Vagina (tissue), 2 donors: Measurements from ENCODE around the gene INPP5F. TPM values are rescaled to one million over a fixed set of nuclear protein-coding genes. Genes with fewer than 3 reads are reported as not detected.
A peak's percentile ranks its signal among the peaks of the same experiment; 100 is the strongest.

ENCODE experiments used
- DNase-seq, 2 donors: peaks; one replicate each; pipeline ENCODE4 v3.0.0-alpha.2; 2017; ENCODE audit errors: extremely low spot score in 2 of 2
- H3K27ac ChIP-seq: fragments of 200-600 bp; sonication (generic); one replicate; pipeline ENCODE4 v1.5.1; 2019
- H3K27me3 ChIP-seq: fragments of 200-600 bp; sonication (generic); one replicate; pipeline ENCODE4 v1.5.1; 2019
- H3K36me3 ChIP-seq, 2 donors: fragments of 200-600 bp; sonication (generic); one replicate each; pipeline ENCODE4 v1.5.1; 2017 to 2019
- H3K4me1 ChIP-seq: fragments of 200-600 bp; sonication (generic); one replicate; pipeline ENCODE4 v1.5.1; 2019
- H3K4me3 ChIP-seq, 2 donors: fragments of 200-600 bp; sonication (generic); 1 replicate in 1 of 2; 2 replicates in 1 of 2; pipeline ENCODE4 v1.5.1; 2016 to 2019
- H3K9me3 ChIP-seq: fragments of 200-600 bp; sonication (generic); one replicate; pipeline ENCODE4 v1.5.1; 2019
- CTCF ChIP-seq, 3 experiments: fragments of 450-650 bp in 2 of 3; fragments of 200-600 bp in 1 of 3; sonication (generic) in 1 of 3; IDR thresholded peaks; one replicate each; pipeline ENCODE4 v1.5.1; 2017 to 2019; ENCODE audit warnings: antibody characterized with exemption in 3 of 3, mild to moderate bottlenecking in 2 of 3, moderate library complexity in 2 of 3
- POLR2A ChIP-seq, 2 donors: fragments of 450-650 bp; IDR thresholded peaks; one replicate each; pipeline ENCODE4 v1.6.1; 2017; ENCODE audit warnings: antibody characterized with exemption in 2 of 2, mild to moderate bottlenecking in 2 of 2, moderate library complexity in 2 of 2
- POLR2AphosphoS5 ChIP-seq, 2 donors: sonication (generic); formaldehyde crosslinking; IDR thresholded peaks; one replicate each; pipeline ENCODE4 v1.9.0; 2017; ENCODE audit warnings: antibody characterized with exemption in 2 of 2, mild to moderate bottlenecking in 2 of 2, low read depth in 1 of 2; ENCODE audit not compliant: insufficient read depth in 1 of 2
- intact Hi-C: fragments of 100-400 bp; cut with DNase I; formaldehyde crosslinking; loops from one replicate; pipeline ENCODE4 v1.15.1; 2023
- total RNA-seq: library from RNA; depleted of rRNA; stranded (reverse); fragments of >200 nt; gene quantifications from one replicate; pipeline ENCODE4 v1.2.3, GENCODE V29; 2016

INPP5F gene
- total RNA-seq, 1 donor from 2014 or later, result 18.4 TPM

GRCh38 chr10:119852822-119853221 is 127.0 kb downstream of the INPP5F start:
- no peaks in the 10 kb centered on the region for H3K4me1 ChIP-seq
- H3K27me3 ChIP-seq, result no peaks in the 10 kb centered on the region
- TF ChIP-seq CTCF (IDR thresholded peaks at IDR 0.05) (no peak), POLR2A (IDR thresholded peaks at IDR 0.05) (no peak), POLR2AphosphoS5 (IDR thresholded peaks at IDR 0.05; ENCODE audit: insufficient read depth in 1 of 2, low read depth in 1 of 2) (no peak)
- no peak for DNase-seq
- no peaks in the 10 kb centered on the region for H3K9me3 ChIP-seq
- intact Hi-C loops, result loop anchor here (10.0 kb wide), 1 partner anchor 98 kb away; no protein-coding TSS in a partner anchor
- H3K36me3 ChIP-seq, result peaks cover 0 to 61% of the 10 kb centered on the region in 2 donors
- H3K4me3 ChIP-seq, result no peak overlapping the region
- H3K27ac ChIP-seq, result no peak overlapping the region

- DNase-seq, result no peak
- no peak overlapping the region for H3K4me3 ChIP-seq
- H3K9me3 ChIP-seq, result no peaks in the 10 kb centered on the region
- H3K4me1 ChIP-seq, result no peaks in the 10 kb centered on the region
- no peak overlapping the region for H3K27ac ChIP-seq
- intact Hi-C loops, result loop anchor here (10.0 kb wide), 1 partner anchor 99 kb away; no protein-coding TSS in a partner anchor
- H3K27me3 ChIP-seq, result no peaks in the 10 kb centered on the region
- peaks cover 0 to 58% of the 10 kb centered on the region in 2 donors for H3K36me3 ChIP-seq
- TF ChIP-seq POLR2AphosphoS5 (IDR thresholded peaks at IDR 0.05; ENCODE audit: insufficient read depth in 1 of 2, low read depth in 1 of 2) (no peak), CTCF (IDR thresholded peaks at IDR 0.05) (no peak), POLR2A (IDR thresholded peaks at IDR 0.05) (no peak)
These were observed 127.7 kb downstream of the INPP5F start for GRCh38 chr10:119853574-119853973.

GRCh38 chr10:119858063-119858462 is 132.2 kb downstream of the INPP5F start:
- Histone ChIP-seq H3K4me3 (no peak overlapping the region), H3K9me3 (no peaks in the 10 kb centered on the region), H3K27ac (no peak overlapping the region), H3K4me1 (peaks cover 19% of the 10 kb centered on the region), H3K36me3 (peaks cover 0 to 33% of the 10 kb centered on the region in 2 donors), H3K27me3 (no peaks in the 10 kb centered on the region)
- DNase-seq, result no peak
- intact Hi-C loops, result loop anchor here (10.0 kb wide), 1 partner anchor 103 kb away; no protein-coding TSS in a partner anchor
- no peak for TF ChIP-seq POLR2AphosphoS5 (IDR thresholded peaks at IDR 0.05; ENCODE audit: insufficient read depth in 1 of 2, low read depth in 1 of 2)
- no peak for TF ChIP-seq CTCF (IDR thresholded peaks at IDR 0.05)
- TF ChIP-seq POLR2A (IDR thresholded peaks at IDR 0.05), result no peak

GRCh38 chr10:119859420-119860258 is 133.8 kb downstream of the INPP5F start:
- no peaks in the 10 kb centered on the region for H3K9me3 ChIP-seq
- no peak for DNase-seq
- H3K27ac ChIP-seq, result no peak overlapping the region
- peak; percentile 44 to 62 (median 59) for TF ChIP-seq CTCF (IDR thresholded peaks at IDR 0.05)
- no peak for TF ChIP-seq POLR2A (IDR thresholded peaks at IDR 0.05)
- no peak for TF ChIP-seq POLR2AphosphoS5 (IDR thresholded peaks at IDR 0.05; ENCODE audit: insufficient read depth in 1 of 2, low read depth in 1 of 2)
- intact Hi-C loops, result loop anchor here (10.0 kb wide), 1 partner anchor 105 kb away; no protein-coding TSS in a partner anchor
- H3K36me3 ChIP-seq, result peaks cover 0 to 18% of the 10 kb centered on the region in 2 donors
- H3K4me1 ChIP-seq, result peaks cover 19% of the 10 kb centered on the region
- no peak overlapping the region for H3K4me3 ChIP-seq
- H3K27me3 ChIP-seq, result no peaks in the 10 kb centered on the region
